Parathyroid adenoma (tissue), 2 donors: ENCODE data around the gene TBC1D32.
"Not testable (repeated sequence)": the region's sequence is repeated elsewhere in the genome, so short reads cannot be mapped to it uniquely, and the experiment has no call there.

Experiments used
- H2AFZ ChIP-seq: fragments of 300-600 bp; sonication (generic); one replicate; pipeline ENCODE4 v1.7.0; 2017; ENCODE audit warnings: antibody characterized with exemption, mild to moderate bottlenecking
- H3K27ac ChIP-seq: fragments of 300-600 bp; sonication (generic); one replicate; pipeline ENCODE4 v1.7.0; 2017
- H3K27me3 ChIP-seq: fragments of 300-600 bp; sonication (generic); one replicate; pipeline ENCODE4 v1.7.0; 2017; ENCODE audit warnings: low read length; ENCODE audit not compliant: control insufficient read depth, insufficient read depth
- H3K36me3 ChIP-seq: fragments of 300-600 bp; sonication (generic); one replicate; pipeline ENCODE4 v1.7.0; 2017; ENCODE audit warnings: low read length; ENCODE audit not compliant: control insufficient read depth, insufficient read depth
- H3K4me1 ChIP-seq: fragments of 300-600 bp; sonication (generic); one replicate; pipeline ENCODE4 v1.7.0; 2017; ENCODE audit warnings: control low read depth
- H3K4me2 ChIP-seq: fragments of 300-600 bp; sonication (generic); one replicate; pipeline ENCODE4 v1.7.0; 2017; ENCODE audit warnings: low read length
- H3K4me3 ChIP-seq: fragments of 300-600 bp; sonication (generic); one replicate; pipeline ENCODE4 v1.7.0; 2017; ENCODE audit warnings: low read depth, low read length
- H3K79me2 ChIP-seq: fragments of 300-600 bp; sonication (generic); one replicate; pipeline ENCODE4 v1.7.0; 2017; ENCODE audit warnings: control low read depth
- H3K9ac ChIP-seq: fragments of 300-600 bp; sonication (generic); one replicate; pipeline ENCODE4 v1.7.0; 2017; ENCODE audit warnings: mild to moderate bottlenecking
- H3K9me3 ChIP-seq: fragments of 300-600 bp; sonication (generic); one replicate; pipeline ENCODE4 v1.7.0; 2017; ENCODE audit warnings: low read length; ENCODE audit not compliant: control insufficient read depth
- TF ChIP-seq, protein P1 (sequence below): fragments of 300-600 bp; sonication (generic); IDR thresholded peaks from one replicate; pipeline ENCODE4 v1.7.0; 2017; ENCODE audit warnings: antibody characterized with exemption, mild to moderate bottlenecking
- donor health status: primary hyperparathyroidism.

The TBC1D32 gene

DNA sequence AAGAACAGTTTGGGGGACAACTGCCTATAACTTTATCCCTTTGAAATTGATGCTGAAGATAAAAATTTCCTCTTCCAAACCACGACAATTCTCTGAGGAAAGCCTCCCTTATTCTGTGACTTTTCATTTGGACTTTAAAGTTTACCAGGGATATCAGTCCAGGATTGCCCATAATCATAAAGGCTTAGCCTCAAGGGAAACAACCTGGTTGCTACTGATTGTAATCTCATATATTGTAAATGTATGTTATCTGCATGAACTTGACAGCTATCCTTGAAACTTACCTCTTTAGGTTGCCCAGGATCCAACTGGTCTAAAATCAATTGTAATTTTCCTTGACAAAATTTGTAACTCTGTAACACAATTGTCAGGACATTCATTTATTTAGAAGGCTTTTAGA lies 23.8 kb downstream of the TBC1D32 start:
- no peak overlapping the region for H3K27ac ChIP-seq
- no peaks in the 10 kb centered on the region for H3K9me3 ChIP-seq
- TF ChIP-seq, protein P1, sequence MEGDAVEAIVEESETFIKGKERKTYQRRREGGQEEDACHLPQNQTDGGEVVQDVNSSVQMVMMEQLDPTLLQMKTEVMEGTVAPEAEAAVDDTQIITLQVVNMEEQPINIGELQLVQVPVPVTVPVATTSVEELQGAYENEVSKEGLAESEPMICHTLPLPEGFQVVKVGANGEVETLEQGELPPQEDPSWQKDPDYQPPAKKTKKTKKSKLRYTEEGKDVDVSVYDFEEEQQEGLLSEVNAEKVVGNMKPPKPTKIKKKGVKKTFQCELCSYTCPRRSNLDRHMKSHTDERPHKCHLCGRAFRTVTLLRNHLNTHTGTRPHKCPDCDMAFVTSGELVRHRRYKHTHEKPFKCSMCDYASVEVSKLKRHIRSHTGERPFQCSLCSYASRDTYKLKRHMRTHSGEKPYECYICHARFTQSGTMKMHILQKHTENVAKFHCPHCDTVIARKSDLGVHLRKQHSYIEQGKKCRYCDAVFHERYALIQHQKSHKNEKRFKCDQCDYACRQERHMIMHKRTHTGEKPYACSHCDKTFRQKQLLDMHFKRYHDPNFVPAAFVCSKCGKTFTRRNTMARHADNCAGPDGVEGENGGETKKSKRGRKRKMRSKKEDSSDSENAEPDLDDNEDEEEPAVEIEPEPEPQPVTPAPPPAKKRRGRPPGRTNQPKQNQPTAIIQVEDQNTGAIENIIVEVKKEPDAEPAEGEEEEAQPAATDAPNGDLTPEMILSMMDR: no peak
- H3K9ac ChIP-seq: no peak overlapping the region
- no peak overlapping the region for H3K4me2 ChIP-seq
- H3K36me3 ChIP-seq: no peaks in the 10 kb centered on the region
- no peaks in the 10 kb centered on the region for H3K79me2 ChIP-seq
- H2AFZ ChIP-seq: no peak overlapping the region
- H3K4me1 ChIP-seq: no peaks in the 10 kb centered on the region
- H3K4me3 ChIP-seq: no peak overlapping the region
- no peaks in the 10 kb centered on the region for H3K27me3 ChIP-seq

DNA sequence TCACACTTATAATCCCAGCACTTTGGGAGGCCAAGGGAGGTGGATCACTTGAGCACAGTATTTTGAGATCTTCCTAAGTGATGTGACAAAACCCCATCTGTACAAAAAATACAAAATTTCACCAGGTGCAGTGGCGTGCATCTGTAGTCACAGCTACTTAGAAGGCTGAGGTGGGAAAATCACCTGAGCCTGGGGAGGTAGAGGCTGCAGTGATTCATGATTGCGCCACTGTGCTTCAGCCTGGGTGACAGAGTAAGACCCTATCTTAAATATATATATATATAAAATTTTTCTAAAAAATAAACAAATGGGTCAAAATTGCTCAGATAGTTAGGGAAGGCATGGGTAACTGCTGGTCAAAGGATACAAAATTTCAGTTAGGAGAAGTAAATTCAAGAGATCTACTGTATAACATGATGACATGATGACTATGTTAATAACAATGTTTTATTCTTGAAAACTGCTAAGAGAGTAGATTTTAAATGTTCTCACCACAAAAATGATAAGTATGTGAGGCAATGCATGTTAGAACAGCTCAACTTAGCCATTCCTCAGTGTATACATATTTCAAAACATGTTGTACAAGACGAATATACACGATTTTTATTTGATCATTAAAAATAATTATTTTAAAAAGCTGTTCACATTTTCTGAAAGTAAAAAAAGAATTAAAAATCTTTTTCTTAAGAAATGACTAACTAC lies 24.4 kb downstream of the TBC1D32 start:
- no peaks in the 10 kb centered on the region for H3K27me3 ChIP-seq
- TF ChIP-seq, protein P1: no peak
- no peaks in the 10 kb centered on the region for H3K4me1 ChIP-seq
- no peaks in the 10 kb centered on the region for H3K9me3 ChIP-seq
- no peaks in the 10 kb centered on the region for H3K36me3 ChIP-seq
- H3K4me2 ChIP-seq: no peak overlapping the region
- H3K27ac ChIP-seq: no peak overlapping the region
- no peak overlapping the region for H2AFZ ChIP-seq
- no peak overlapping the region for H3K4me3 ChIP-seq
- H3K9ac ChIP-seq: no peak overlapping the region
- no peaks in the 10 kb centered on the region for H3K79me2 ChIP-seq

DNA sequence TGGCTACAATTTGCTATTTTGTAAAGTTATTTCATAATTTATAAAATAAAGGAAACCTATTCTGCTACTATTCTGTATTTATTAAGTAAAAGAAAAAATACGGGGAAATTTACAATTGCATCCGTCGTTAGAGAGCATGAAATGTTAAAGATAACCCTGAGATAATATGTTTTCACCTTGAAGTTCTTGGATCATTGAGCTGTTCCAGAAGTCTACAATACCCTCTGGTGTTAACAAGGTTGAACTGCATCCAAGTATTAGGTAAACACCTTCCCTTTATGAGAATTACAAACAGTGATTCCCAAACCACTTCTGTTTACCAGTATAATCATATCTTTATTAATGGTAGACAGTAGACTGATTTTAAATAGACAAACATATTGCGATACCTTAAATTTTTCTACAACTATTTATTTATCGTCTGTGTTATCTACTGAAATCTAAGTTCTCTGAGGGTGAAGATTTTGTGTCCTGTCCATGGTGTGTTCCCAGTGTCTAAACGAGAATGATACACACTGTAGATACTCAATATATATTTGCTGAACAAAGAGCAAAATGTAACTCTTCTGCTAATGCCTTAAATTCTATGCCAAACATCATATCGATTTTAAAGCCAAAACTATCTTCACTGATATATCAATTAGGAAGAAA lies 28.2 kb downstream of the TBC1D32 start:
- no peaks in the 10 kb centered on the region for H3K9me3 ChIP-seq
- H3K27ac ChIP-seq: no peak overlapping the region
- no peaks in the 10 kb centered on the region for H3K79me2 ChIP-seq
- no peaks in the 10 kb centered on the region for H3K36me3 ChIP-seq
- no peak overlapping the region for H3K9ac ChIP-seq
- TF ChIP-seq, protein P1: peak; percentile 64
- no peak overlapping the region for H2AFZ ChIP-seq
- no peaks in the 10 kb centered on the region for H3K27me3 ChIP-seq
- no peaks in the 10 kb centered on the region for H3K4me1 ChIP-seq
- H3K4me2 ChIP-seq: no peak overlapping the region
- H3K4me3 ChIP-seq: no peak overlapping the region

DNA sequence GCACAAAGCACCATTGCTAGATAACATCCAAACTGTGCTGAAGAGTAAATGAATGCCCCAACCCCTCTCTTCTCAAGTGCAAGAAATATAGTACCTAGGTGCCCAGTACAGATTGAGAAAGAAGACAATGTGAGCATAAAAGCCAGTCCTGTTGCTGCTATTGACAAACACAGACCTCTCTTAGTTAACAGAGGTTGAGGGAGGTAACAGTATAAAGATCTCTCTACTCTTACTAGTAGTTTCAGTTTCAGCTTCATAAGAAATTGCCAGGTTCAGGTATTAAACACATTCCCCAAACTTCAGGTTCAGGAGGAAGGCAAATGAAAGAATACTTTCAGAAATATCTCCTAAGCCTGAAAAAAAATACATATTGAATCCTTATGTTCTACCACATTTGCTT lies 31.4 kb downstream of the TBC1D32 start:
- no peak overlapping the region for H3K27ac ChIP-seq
- no peaks in the 10 kb centered on the region for H3K4me1 ChIP-seq
- H3K4me3 ChIP-seq: no peak overlapping the region
- H3K79me2 ChIP-seq: no peaks in the 10 kb centered on the region
- H3K4me2 ChIP-seq: no peak overlapping the region
- H3K36me3 ChIP-seq: no peaks in the 10 kb centered on the region
- no peak overlapping the region for H3K9ac ChIP-seq
- H3K9me3 ChIP-seq: no peaks in the 10 kb centered on the region
- no peak overlapping the region for H2AFZ ChIP-seq
- H3K27me3 ChIP-seq: no peaks in the 10 kb centered on the region
- TF ChIP-seq, protein P1: no peak

DNA sequence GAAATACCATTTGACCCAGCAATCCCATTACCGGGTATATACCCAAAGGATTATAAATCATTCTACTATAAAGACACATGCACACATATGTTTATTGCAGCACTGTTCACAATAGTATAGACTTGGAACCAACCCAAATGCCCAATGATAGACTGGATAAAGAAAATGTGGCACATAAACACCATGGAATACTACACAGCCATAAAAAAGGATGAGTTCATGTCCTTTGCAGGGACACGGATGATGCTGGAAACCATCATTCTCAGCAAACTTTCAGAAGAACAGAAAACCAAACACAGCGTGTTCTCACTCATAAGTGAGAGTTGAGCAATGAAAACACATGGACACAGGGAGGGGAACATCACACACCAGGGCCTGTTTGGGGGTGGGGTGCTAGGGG lies 33.1 kb downstream of the TBC1D32 start:
- H3K36me3 ChIP-seq, H2AFZ ChIP-seq, H3K4me1 ChIP-seq, H3K27ac ChIP-seq, H3K79me2 ChIP-seq, H3K27me3 ChIP-seq, H3K4me3 ChIP-seq, H3K9ac ChIP-seq, H3K9me3 ChIP-seq, H3K4me2 ChIP-seq: not testable (repeated sequence)
